Sciatic nerve (tissue), 2 donors: Measurements from ENCODE around the gene ASGR1. TPM values are rescaled to one million over a fixed set of nuclear protein-coding genes. Genes with fewer than 3 reads are reported as not detected.
"Not testable (repeated sequence)": the region's sequence is repeated elsewhere in the genome, so short reads cannot be mapped to it uniquely, and the experiment has no call there.

Experiments
- ATAC-seq: fragments of 200-7000 bp; cut with Tn5 transposase; one replicate; pipeline ENCODE4 v1.9.1; 2020; ENCODE audit warnings: mild to moderate bottlenecking, moderate library complexity
- DNase-seq: peaks from one replicate; pipeline ENCODE4 v3.0.0-alpha.2; 2020; ENCODE audit warnings: low spot score
- intact Hi-C: fragments of 100-400 bp; cut with DNase I; formaldehyde crosslinking; loops from one replicate; pipeline ENCODE4 v1.14.2; 2022
- total RNA-seq: library from RNA; stranded (reverse); fragmentation: NEBNext Ultra II Directional; extraction: Animal tissue kit (Norgen Biotek cat#: 25700); gene quantifications from one replicate; pipeline ENCODE4 v1.2.1, GENCODE V29; 2021
- donor health status: DM: no; HTN: no; CAD: no.
- donor health status: DM: no; HTN: no; CAD: no.

Gene ASGR1
- total RNA-seq, 1 donor from 2014 or later: 2.3 TPM

DNA sequence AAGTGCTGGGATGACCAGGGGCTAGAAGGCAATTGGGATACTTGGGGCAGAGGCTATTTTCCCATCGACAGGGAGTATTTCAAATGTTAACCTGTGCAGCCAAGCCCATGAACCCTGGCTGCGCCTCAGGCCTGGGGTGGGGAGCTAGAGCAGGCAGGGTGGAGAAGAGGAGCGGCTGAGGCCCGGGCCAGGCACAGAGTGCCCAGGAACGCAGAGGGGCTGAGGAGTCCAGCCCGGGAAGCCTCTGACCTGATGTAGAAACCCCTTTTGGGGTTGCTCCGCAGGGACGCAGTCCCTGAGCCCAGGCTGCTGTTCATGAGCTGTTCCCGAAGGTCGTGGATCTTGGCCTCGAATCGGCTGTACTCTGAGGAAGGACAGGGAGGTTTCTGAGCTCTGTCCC, 16.8 kb upstream of the ASGR1 start:
- no peak for DNase-seq
- intact Hi-C loops: no loop called here
- ATAC-seq: no peak

DNA sequence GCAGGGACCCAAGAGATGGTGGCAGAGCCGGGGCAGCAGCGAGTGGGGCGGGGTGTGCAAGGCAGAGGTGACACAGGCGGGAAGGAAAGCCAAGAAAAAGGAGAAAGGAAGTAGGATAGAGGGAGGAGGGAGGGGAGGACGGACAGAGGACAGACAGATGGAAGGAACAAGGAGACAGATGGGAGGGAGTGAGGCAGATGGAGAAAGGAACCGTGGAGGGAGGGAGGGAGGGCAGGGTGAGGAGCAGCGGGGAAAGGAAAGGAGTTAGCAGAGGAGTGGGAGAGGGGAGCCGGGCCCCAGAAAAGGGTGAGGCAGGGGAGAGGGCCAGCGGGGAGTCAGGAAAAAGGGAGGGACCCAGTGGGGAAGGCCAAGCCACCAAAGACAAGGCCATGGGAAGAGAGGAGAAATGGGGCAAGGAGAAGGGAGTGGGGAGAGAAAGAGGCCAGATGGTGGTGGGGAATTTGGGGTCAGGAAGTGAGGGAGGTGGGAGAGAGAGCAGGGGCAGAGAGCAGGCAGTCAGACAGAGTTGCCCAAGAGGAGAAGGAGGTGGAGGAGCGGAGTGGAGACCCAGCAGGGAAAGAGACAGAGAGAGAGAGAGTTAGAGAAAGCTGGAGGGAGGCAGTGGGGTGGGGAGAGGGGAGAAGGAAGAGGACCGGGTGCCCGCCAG, 13.2 kb upstream of the ASGR1 start:
- DNase-seq (no peak), ATAC-seq (no peak)
- intact Hi-C loops: no loop called here

GRCh38 chr17:7191571-7192270, 12.6 kb upstream of the ASGR1 start:
- DNase-seq: no peak
- ATAC-seq: peak; percentile 88
- intact Hi-C loops: no loop called here

- no peak for DNase-seq
Observed at GRCh38 chr17:7191069-7191468, 11.9 kb upstream of the ASGR1 start.

GRCh38 chr17:7190276-7190917, 11.2 kb upstream of the ASGR1 start:
- DNase-seq (no peak), ATAC-seq (no peak)
- intact Hi-C loops: no loop called here

More at GRCh38 chr17:7191069-7191468, 11.9 kb upstream of the ASGR1 start:
- intact Hi-C loops: no loop called here
- ATAC-seq: peak; percentile 14

DNA sequence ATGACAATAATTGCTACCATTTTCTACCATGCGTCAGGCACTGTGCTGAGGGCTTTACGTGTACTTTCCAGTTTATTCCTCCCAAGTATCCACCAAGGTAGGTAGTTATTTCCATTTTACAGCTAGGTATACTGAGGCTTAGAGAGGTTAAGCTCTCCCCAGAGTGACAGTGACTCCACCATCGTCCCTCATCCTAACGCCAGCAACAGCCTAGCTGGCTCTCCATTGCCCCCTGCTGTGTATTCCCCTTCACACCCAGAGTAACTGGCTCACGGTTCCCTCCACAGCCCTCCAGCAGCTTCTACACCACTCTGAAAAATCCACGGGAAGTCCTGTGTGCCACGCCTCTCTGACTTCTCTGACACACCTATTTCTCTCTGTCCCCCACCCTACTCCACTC, 7.1 kb upstream of the ASGR1 start:
- DNase-seq (no peak), ATAC-seq (no peak)
- intact Hi-C loops: no loop called here

GRCh38 chr17:7184647-7185046, 5.5 kb upstream of the ASGR1 start:
- no peak for ATAC-seq

DNA sequence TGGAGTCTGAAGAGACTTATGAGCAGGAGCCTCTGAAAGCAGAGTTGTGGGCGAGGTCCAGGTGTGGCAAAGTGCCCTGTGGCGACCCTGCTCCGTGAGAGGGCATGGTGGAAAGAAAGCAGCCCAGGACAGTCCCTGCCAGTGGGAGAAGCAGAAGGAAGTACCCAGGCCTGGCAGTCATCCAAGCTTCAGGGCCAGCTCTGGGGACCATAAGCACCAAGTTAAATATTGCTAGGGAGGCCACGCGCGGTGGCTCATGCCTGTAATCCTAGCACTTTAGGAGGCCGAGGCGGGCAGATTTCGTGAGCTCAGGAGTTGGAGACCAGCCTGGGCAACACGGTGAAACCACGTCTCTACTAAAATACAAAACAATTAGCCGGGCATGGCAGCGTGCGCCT, 4.9 kb upstream of the ASGR1 start:
- intact Hi-C loops: no loop called here
- DNase-seq (no peak), ATAC-seq (peak; percentile 28)

More at GRCh38 chr17:7184647-7185046, 5.5 kb upstream of the ASGR1 start:
- intact Hi-C loops: no loop called here
- DNase-seq: no peak

DNA sequence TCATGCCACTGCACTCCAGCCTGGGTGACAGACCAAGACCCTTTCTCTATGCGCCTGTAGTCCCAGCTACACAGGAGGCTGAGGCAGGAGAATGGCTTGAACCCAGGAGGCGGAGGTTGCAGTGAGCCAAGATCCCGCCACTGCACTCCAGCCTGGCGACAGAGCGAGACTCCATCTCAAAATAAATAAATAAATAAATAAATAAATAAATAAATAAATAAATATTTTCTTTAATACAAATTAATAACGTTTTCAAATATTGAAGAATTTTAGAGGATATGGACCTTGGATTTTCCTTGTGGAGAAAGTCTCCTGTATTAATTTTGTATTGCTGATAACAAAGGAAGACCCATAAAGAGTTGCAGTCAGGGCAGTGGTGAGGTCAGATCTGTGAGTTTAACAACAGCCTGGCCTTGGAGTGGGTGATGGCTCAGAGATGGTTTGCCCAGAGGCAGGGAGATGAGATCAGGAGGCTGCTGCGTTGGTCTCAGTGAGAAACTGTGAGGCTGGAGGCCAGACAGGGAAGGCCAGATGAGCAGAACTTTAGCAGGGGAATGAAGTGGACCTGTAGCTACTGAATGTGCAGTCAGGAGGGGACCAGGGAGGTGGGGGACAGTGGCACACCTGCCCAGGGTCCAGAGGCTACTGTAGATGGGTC, 4.4 kb upstream of the ASGR1 start:
- ATAC-seq: no peak
- DNase-seq: no peak
- intact Hi-C loops: no loop called here

GRCh38 chr17:7182101-7182500, 2.9 kb upstream of the ASGR1 start:
- ATAC-seq, intact Hi-C loops, DNase-seq: not testable (repeated sequence)

DNA sequence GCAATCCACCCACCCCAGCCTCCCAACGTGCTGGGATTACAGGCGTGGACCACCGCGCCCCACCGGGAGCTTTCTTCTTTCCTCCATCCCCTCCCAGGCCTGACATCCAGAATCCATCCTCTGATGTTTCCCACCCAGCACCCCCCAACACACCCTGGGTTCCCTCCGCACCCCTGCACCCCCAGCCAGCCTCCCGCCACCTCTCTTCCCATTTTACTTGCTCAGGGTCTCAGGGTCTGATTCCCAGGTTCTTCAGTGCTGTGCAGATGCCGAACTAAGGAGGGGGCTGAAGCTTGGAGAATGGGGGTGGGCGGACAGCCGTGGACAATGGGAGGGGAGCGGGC, 225 bp downstream of the ASGR1 start:
- DNase-seq: no peak
- no peak for ATAC-seq
- intact Hi-C loops: no loop called here

- DNase-seq (no peak), ATAC-seq (peak; percentile 6)
Observed at GRCh38 chr17:7177954-7178477, 1.2 kb downstream of the ASGR1 start.

GRCh38 chr17:7177191-7177953, 1.8 kb downstream of the ASGR1 start:
- intact Hi-C loops: no loop called here
- DNase-seq (peak; percentile 79), ATAC-seq (peak; percentile 86)

More at GRCh38 chr17:7177954-7178477, 1.2 kb downstream of the ASGR1 start:
- intact Hi-C loops: no loop called here

DNA sequence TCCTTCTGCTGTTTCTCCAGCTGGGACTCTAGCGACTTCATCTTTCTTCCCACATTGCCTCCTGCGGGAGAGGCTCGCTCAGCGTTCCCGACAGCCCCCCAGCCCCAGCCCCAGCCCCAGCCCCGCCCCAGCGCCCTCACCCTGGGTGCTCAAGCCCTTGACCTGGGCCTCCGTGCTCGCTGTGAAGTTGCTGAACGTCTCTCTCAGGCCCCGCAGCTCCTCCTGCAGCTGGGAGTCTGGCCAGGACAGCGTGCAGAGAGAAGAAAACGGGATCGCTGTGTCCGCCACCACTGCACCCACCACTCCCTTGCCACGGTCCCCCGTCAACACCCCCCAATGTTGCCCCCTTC, 2.4 kb downstream of the ASGR1 start:
- peak; percentile 18 for ATAC-seq
- intact Hi-C loops: no loop called here
- DNase-seq: peak; percentile 42

- DNase-seq: no peak
- intact Hi-C loops: no loop called here
- ATAC-seq: no peak
Observed at GRCh38 chr17:7176107-7176840, 2.9 kb downstream of the ASGR1 start.

DNA sequence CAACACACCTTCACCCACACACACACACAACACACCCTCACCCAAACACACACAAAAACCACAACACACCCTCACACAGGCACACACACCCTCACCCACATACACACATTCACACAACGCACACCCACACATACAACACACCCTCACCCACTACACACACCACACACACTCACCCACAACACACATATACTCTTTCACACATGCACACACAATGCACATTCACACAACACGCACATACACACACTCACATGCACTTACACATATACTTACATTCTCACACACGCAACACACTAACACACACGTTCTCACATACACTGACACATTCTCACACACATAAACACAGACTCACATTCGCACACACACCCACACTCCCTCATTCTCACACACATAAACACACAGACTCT, 3.8 kb downstream of the ASGR1 start:
- peak; percentile 14 for DNase-seq
- no peak for ATAC-seq
- intact Hi-C loops: no loop called here

DNA sequence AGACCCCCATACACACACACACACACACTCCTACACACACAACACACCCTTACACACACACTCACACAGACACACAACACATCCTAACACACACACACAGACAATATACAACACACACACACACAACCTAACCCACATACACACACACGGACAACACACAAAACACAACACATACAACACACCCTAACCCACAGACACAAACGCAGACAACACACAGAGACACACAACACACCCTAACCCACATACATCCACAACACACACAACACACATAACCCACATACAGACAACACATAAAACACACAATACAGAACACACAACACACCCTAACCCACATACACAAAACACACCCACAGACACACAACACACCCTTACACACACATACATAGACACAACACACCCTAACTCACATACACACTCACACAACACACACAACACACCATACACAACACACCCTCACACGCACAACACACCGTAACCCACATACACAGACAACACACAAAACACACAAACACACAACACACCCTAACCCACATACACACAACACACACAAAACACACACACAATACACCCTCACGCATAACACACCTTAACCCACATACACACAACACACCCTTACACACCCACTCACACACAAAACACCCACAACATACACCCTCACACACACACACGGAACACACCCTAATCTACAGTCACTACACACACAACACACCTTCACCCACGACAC, 4.4 kb downstream of the ASGR1 start:
- no peak for ATAC-seq
- DNase-seq: peak; percentile 3
- intact Hi-C loops: no loop called here
